Ascending aorta (tissue), 2 donors: ENCODE results near the gene OASL. TPM values are rescaled to one million over a fixed set of nuclear protein-coding genes. Genes with fewer than 3 reads are reported as not detected.

Source experiments
- DNase-seq, 2 donors: peaks; one replicate each; pipeline ENCODE4 v3.0.0-alpha.2; 2019; ENCODE audit warnings: low spot score in 2 of 2
- H3K27ac ChIP-seq, 2 donors: fragments of 200-600 bp; sonication (generic); one replicate each; pipeline ENCODE4 v1.5.1; 2016 to 2017; ENCODE audit warnings: mild to moderate bottlenecking in 1 of 2
- H3K27me3 ChIP-seq: fragments of 200-600 bp; sonication (generic); one replicate; pipeline ENCODE4 v1.5.1; 2017
- H3K36me3 ChIP-seq, 2 donors: fragments of 200-600 bp; sonication (generic); one replicate each; pipeline ENCODE4 v1.5.1; 2016
- H3K4me1 ChIP-seq, 2 donors: fragments of 200-600 bp; sonication (generic); one replicate each; pipeline ENCODE4 v1.5.1; 2016 to 2017; ENCODE audit warnings: mild to moderate bottlenecking in 1 of 2
- H3K4me3 ChIP-seq, 2 donors: fragments of 200-600 bp; sonication (generic); one replicate each; pipeline ENCODE4 v1.5.1; 2016 to 2017; ENCODE audit warnings: mild to moderate bottlenecking in 1 of 2
- H3K9me3 ChIP-seq, 2 donors: fragments of 200-600 bp; sonication (generic); one replicate each; pipeline ENCODE4 v1.5.1; 2016
- intact Hi-C: fragments of 100-400 bp; cut with DNase I; formaldehyde crosslinking; loops from one replicate; pipeline ENCODE4 v1.15.1; 2023
- total RNA-seq: library from RNA; depleted of rRNA; stranded (reverse); fragments of >200 nt; gene quantifications from one replicate; pipeline ENCODE4 v1.1.0, GENCODE V29; 2016
- TF ChIP-seq, protein P1 (sequence below), 3 experiments: fragments of 200-600 bp in 2 of 3; fragments of 450-650 bp in 1 of 3; sonication (generic) in 2 of 3; IDR thresholded peaks; one replicate each; pipeline ENCODE4 v1.5.1; 2016 to 2019; ENCODE audit warnings: antibody characterized with exemption in 3 of 3, mild to moderate bottlenecking in 1 of 3, moderate library complexity in 1 of 3

Gene OASL
- total RNA-seq, 1 donor from 2014 or later: not detected

- DNase-seq: no peak
- intact Hi-C loops: no loop called here
- no peak overlapping the region for H3K27ac ChIP-seq
- no peak overlapping the region for H3K4me3 ChIP-seq
- H3K36me3 ChIP-seq: peaks cover 51 to 73% of the 10 kb centered on the region in 2 donors
- H3K27me3 ChIP-seq: no peaks in the 10 kb centered on the region
- no peaks in the 10 kb centered on the region for H3K4me1 ChIP-seq
- no peaks in the 10 kb centered on the region for H3K9me3 ChIP-seq
- TF ChIP-seq, protein P1, sequence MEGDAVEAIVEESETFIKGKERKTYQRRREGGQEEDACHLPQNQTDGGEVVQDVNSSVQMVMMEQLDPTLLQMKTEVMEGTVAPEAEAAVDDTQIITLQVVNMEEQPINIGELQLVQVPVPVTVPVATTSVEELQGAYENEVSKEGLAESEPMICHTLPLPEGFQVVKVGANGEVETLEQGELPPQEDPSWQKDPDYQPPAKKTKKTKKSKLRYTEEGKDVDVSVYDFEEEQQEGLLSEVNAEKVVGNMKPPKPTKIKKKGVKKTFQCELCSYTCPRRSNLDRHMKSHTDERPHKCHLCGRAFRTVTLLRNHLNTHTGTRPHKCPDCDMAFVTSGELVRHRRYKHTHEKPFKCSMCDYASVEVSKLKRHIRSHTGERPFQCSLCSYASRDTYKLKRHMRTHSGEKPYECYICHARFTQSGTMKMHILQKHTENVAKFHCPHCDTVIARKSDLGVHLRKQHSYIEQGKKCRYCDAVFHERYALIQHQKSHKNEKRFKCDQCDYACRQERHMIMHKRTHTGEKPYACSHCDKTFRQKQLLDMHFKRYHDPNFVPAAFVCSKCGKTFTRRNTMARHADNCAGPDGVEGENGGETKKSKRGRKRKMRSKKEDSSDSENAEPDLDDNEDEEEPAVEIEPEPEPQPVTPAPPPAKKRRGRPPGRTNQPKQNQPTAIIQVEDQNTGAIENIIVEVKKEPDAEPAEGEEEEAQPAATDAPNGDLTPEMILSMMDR (IDR thresholded peaks at IDR 0.05): peak in 2 of 3 experiments; percentile 25 to 38
Measured at GRCh38 chr12:121005346-121005815, 33.7 kb downstream of the OASL start.

DNA sequence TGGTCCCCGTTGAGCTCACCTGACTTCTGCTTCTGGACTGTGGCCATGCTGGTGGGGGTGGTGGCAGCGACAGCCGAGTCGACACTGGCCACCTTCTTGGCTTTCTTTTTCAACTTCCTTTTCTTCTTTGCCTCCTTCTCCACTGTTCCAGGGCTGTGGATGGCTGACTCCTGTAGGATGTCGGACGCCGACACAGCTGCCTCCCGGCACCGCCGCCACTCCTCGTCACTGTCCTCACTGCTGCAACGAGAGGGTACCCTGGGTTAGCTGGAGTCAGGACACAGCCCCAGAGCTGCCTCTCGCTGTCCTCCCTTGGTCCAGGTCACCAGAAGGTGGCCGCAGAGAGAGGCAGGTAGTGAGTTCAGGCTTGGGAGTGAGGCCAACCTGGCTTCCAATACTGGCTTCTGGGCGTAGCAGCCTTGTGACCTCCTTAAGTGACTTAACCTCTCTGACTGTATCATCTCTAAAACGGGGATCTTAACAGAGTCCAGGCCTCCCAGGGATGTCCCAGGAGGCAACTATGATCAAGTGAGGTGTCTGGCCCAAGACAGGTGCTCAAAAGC lies 34.7 kb downstream of the OASL start:
- Histone ChIP-seq H3K4me1 (peaks cover 0 to 2% of the 10 kb centered on the region in 2 donors), H3K27ac (no peak overlapping the region), H3K36me3 (peaks cover 41 to 62% of the 10 kb centered on the region in 2 donors), H3K27me3 (no peaks in the 10 kb centered on the region), H3K4me3 (no peak overlapping the region), H3K9me3 (no peaks in the 10 kb centered on the region)
- no peak for DNase-seq
- TF ChIP-seq, protein P1 (IDR thresholded peaks at IDR 0.05): no peak
- intact Hi-C loops: no loop called here

- Histone ChIP-seq H3K4me3 (no peak overlapping the region), H3K36me3 (peaks cover 37 to 55% of the 10 kb centered on the region in 2 donors)
Measured at GRCh38 chr12:121003650-121004049, 35.4 kb downstream of the OASL start.

DNA sequence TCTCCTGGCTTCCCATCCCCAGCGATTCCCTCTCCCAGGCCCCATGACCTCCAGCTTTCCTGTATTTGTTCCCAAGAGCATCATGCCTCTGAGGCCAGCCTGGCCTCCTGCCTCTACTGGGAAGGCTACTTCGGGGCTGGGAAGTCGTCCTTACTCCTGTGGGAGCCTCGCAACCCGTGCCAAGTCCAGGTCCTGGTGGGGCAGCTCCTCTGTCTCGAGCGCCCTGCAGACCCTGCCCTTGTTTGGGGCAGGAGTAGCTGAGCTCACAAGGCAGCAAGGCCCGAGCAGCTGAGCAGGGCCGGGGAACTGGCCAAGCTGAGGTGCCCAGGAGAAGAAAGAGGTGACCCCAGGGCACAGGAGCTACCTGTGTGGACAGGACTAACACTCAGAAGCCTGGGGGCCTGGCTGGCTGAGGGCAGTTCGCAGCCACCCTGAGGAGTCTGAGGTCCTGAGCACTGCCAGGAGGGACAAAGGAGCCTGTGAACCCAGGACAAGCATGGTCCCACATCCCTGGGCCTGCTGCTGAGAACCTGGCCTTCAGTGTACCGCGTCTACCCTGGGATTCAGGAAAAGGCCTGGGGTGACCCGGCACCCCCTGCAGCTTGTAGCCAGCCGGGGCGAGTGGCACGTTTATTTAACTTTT lies 37.1 kb downstream of the OASL start:
- H3K36me3 ChIP-seq: peaks cover 37 to 41% of the 10 kb centered on the region in 2 donors

More at GRCh38 chr12:121003650-121004049, 35.4 kb downstream of the OASL start:
- H3K27ac ChIP-seq: no peak overlapping the region
- peaks cover 0 to 2% of the 10 kb centered on the region in 2 donors for H3K4me1 ChIP-seq
- no peak for DNase-seq
- TF ChIP-seq, protein P1 (IDR thresholded peaks at IDR 0.05): no peak
- intact Hi-C loops: no loop called here
- H3K27me3 ChIP-seq: no peaks in the 10 kb centered on the region
- H3K9me3 ChIP-seq: no peaks in the 10 kb centered on the region

DNA sequence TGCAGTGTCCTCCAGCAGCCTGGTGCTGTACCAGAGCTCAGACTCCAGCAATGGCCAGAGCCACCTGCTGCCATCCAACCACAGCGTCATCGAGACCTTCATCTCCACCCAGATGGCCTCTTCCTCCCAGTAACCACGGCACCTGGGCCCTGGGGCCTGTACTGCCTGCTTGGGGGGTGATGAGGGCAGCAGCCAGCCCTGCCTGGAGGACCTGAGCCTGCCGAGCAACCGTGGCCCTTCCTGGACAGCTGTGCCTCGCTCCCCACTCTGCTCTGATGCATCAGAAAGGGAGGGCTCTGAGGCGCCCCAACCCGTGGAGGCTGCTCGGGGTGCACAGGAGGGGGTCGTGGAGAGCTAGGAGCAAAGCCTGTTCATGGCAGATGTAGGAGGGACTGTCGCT lies 38.0 kb downstream of the OASL start:
- H3K27me3 ChIP-seq: no peaks in the 10 kb centered on the region
- H3K36me3 ChIP-seq: peaks cover 36 to 37% of the 10 kb centered on the region in 2 donors
- peaks cover 0 to 2% of the 10 kb centered on the region in 2 donors for H3K4me1 ChIP-seq
- no peaks in the 10 kb centered on the region for H3K9me3 ChIP-seq
- no peak for DNase-seq
- H3K4me3 ChIP-seq: no peak overlapping the region
- TF ChIP-seq, protein P1 (IDR thresholded peaks at IDR 0.05): no peak
- intact Hi-C loops: no loop called here
- H3K27ac ChIP-seq: no peak overlapping the region

More for the DNA sequence above, 37.1 kb downstream of the OASL start:
- TF ChIP-seq, protein P1 (IDR thresholded peaks at IDR 0.05): no peak
- intact Hi-C loops: no loop called here
- H3K9me3 ChIP-seq: no peaks in the 10 kb centered on the region
- H3K4me1 ChIP-seq: peaks cover 0 to 2% of the 10 kb centered on the region in 2 donors
- H3K27ac ChIP-seq: no peak overlapping the region
- no peaks in the 10 kb centered on the region for H3K27me3 ChIP-seq
- H3K4me3 ChIP-seq: no peak overlapping the region
- no peak for DNase-seq
